NOMO-1 treated with dmso at 0.1 percent for 144 hours (cell line): ENCODE results near the gene DGUOK.

Source experiments
- DNase-seq: peaks from one replicate; lab custom pipeline; 2025; ENCODE audit not compliant: unreplicated experiment; lab: John Stamatoyannopoulos, UW

Gene DGUOK

GRCh38 chr2:73977466-73977865 lies 50.8 kb downstream of the DGUOK start:
- DNase-seq = no peak

- no peak for DNase-seq
Observed at GRCh38 chr2:73979021-73979420, 52.3 kb downstream of the DGUOK start.

GRCh38 chr2:73979686-73980085 lies 53.0 kb downstream of the DGUOK start:
- DNase-seq = no peak

- no peak for DNase-seq
Observed at GRCh38 chr2:73980566-73980965, 53.9 kb downstream of the DGUOK start.

- no peak for DNase-seq
Observed at GRCh38 chr2:73981081-73982001, 54.7 kb downstream of the DGUOK start.

GRCh38 chr2:73982140-73982617 lies 55.5 kb downstream of the DGUOK start:
- DNase-seq = no peak

GRCh38 chr2:73983322-73984202 lies 56.9 kb downstream of the DGUOK start:
- no peak for DNase-seq

GRCh38 chr2:73984203-73984921 lies 57.7 kb downstream of the DGUOK start, which contains the start of gene TET3:
Gene TET3 (plus strand): TSS chr2:73984910. CDS start chr2:73986404, 1,494 bp downstream.
- DNase-seq = no peak

GRCh38 chr2:73984922-73985307 lies 58.2 kb downstream of the DGUOK start:
- DNase-seq = no peak

GRCh38 chr2:73985308-73986084 lies 58.8 kb downstream of the DGUOK start:
- peak; percentile 56 for DNase-seq

GRCh38 chr2:73986085-73986681 lies 59.5 kb downstream of the DGUOK start:
- DNase-seq = no peak

GRCh38 chr2:73987109-73987947 lies 60.6 kb downstream of the DGUOK start:
- DNase-seq = peak; percentile 51

- no peak for DNase-seq
Observed at GRCh38 chr2:73987948-73988700, 61.4 kb downstream of the DGUOK start.

- no peak for DNase-seq
Observed at GRCh38 chr2:73989972-73990371, 63.3 kb downstream of the DGUOK start.

- no peak for DNase-seq
Observed at GRCh38 chr2:73990531-73990930, 63.9 kb downstream of the DGUOK start.

- DNase-seq = no peak
Observed at GRCh38 chr2:73992036-73992435, 65.4 kb downstream of the DGUOK start.

GRCh38 chr2:73993376-73993775 lies 66.7 kb downstream of the DGUOK start:
- no peak for DNase-seq

GRCh38 chr2:73993778-73994177 lies 67.1 kb downstream of the DGUOK start:
- no peak for DNase-seq
